Adrenal gland (tissue), 5 donors: ENCODE data around the gene BCL2L1.

ENCODE experiments used
- CTCF ChIP-seq, 6 experiments: fragments of 450-650 bp in 4 of 6; fragments of 200-600 bp in 2 of 6; sonication (generic) in 1 of 6; IDR thresholded peaks; 1 replicate in 5 of 6; 2 replicates in 1 of 6; pipeline versions ENCODE4 v1.5.1 to v1.8.0; 2016 to 2021; ENCODE audit warnings: antibody characterized with exemption in 6 of 6, mild to moderate bottlenecking in 2 of 6, moderate library complexity in 1 of 6
- POLR2A ChIP-seq, 2 donors: fragments of 450-650 bp; IDR thresholded peaks; one replicate each; pipeline ENCODE4 v1.6.1; 2017; ENCODE audit warnings: antibody characterized with exemption in 2 of 2, mild to moderate bottlenecking in 2 of 2, moderate library complexity in 1 of 2
- donor health status: DM: no; HTN: no; CAD: no.

GRCh38 chr20:31666258-31667042, 56.2 kb downstream of the BCL2L1 start:
- TF ChIP-seq CTCF (IDR thresholded peaks at IDR 0.05), result peak in 4 of 6 experiments; percentile 20 to 32 (median 26)
- peak in 1 of 2 donors; percentile 57 for TF ChIP-seq POLR2A (IDR thresholded peaks at IDR 0.05)
